Right cardiac atrium (tissue), 5 donors: Measurements from ENCODE around the gene LRMDA. TPM values are rescaled to one million over a fixed set of nuclear protein-coding genes. Genes with fewer than 3 reads are reported as not detected.
A peak's percentile ranks its signal among the peaks of the same experiment; 100 is the strongest.

Experiments
- ATAC-seq, 2 donors: fragments of 200-7000 bp; cut with Tn5 transposase; one replicate each; pipeline versions ENCODE4 v1.8.0 to v1.9.1; 2020; ENCODE audit warnings: moderate library complexity in 2 of 2, mild to moderate bottlenecking in 1 of 2
- DNase-seq, 3 donors: peaks; one replicate each; pipeline ENCODE4 v3.0.0-alpha.2; 2020
- H3K27ac ChIP-seq: one replicate; pipeline ENCODE4 v1.5.1; 2013; ENCODE audit warnings: mild to moderate bottlenecking, low read length, control low read depth, moderate library complexity
- H3K27me3 ChIP-seq: one replicate; pipeline ENCODE4 v1.6.1; 2013; ENCODE audit not compliant: control insufficient read depth, insufficient read depth
- H3K4me1 ChIP-seq: one replicate; pipeline ENCODE4 v1.6.1; 2013; ENCODE audit warnings: low read length; ENCODE audit not compliant: control insufficient read depth, insufficient read depth
- H3K4me3 ChIP-seq: one replicate; pipeline ENCODE4 v1.5.1; 2013; ENCODE audit warnings: low read length, control low read depth
- H3K9me3 ChIP-seq: one replicate; pipeline ENCODE4 v1.6.1; 2013; ENCODE audit warnings: low read length; ENCODE audit not compliant: control insufficient read depth
- WGBS: extraction: QIAGEN DNeasy Blood & Tissue Kit; methylation state at CpG from one replicate; pipeline ENCODE4 v1.1.7; 2013; 5-methylcytosine and 5-hydroxymethylcytosine counted together
- intact Hi-C, 4 donors: fragments of 100-400 bp; cut with DNase I; formaldehyde crosslinking; loops; one replicate each; pipeline versions ENCODE4 v1.11.0 to v1.14.0; 2022 to 2023
- polyA plus RNA-seq: library from polyadenylated mRNA; stranded (reverse); fragments of 200-250 nt; gene quantifications from one replicate; pipeline ENCODE4 v1.2.3, GENCODE V29; 2013
- total RNA-seq, 4 donors: library from RNA; stranded (reverse); fragmentation: NEBNext Ultra II Directional; extraction: Animal tissue kit (Norgen Biotek cat#: 25700); gene quantifications; one replicate each; pipeline ENCODE4 v1.2.1, GENCODE V29; 2021
- donor health status: healthy with polysubstance abuse.
- donor health status: DM: no; HTN: yes; CAD: no.
- donor health status: DM: no; HTN: no; CAD: no.
- donor health status: DM: no; HTN: yes; CAD: no; lungs with severe emphysema.
- donor health status: DM: yes; HTN: yes; CAD: no.

The LRMDA gene
- total and polyA plus RNA-seq, 5 donors, result 42.7 to 97.9 (median 48.8) TPM

DNA sequence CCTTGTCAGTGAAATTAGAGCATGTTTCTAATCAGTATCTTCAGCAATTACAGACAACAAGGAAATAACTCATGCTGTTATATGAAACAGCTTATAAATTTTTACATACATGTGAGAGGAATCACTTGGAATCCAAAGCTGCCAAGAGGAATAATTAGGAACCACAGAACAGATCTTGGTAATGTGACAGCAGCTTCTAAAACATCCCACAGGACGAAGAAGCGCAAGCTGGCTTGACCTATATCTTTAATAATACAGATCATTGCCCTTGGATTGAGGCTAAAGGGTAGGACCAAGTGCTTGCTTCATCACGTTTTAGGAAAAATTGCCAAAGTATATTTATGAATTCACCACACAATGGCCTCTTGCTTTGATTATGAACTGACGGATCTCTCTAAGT, 869.8 kb downstream of the LRMDA start:
- intact Hi-C loops, result loop anchor here in 2 of 4 donors (10.0 kb wide), 3 partner anchors 186 to 906 kb away; no protein-coding TSS in a partner anchor

DNA sequence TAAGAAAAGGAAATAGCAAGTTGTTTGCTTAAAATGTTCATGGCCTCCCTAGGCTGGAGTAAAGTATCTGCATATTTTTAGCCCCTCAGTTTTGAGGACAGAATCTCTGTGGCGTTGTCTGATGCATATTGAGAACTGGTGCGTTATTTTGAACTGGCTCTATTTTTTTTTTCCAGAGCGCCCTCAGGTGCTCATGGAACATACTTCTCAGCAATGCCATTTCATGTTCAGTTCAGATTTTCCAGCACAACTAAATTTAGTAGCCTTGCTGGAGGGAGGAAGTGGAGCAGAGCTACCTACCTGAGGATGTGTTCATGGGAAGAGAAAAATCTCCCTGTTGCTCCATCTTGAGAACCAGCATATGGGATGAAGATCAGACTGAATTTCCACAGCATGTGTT, 870.5 kb downstream of the LRMDA start:
- no peaks in the 10 kb centered on the region for H3K27me3 ChIP-seq
- DNase-seq (no peak), ATAC-seq (no peak)
- H3K4me3 ChIP-seq, result no peak overlapping the region
- H3K4me1 ChIP-seq, result peaks cover 2% of the 10 kb centered on the region
- WGBS, result 48% methylated on average over 3 of the region's 3 CpGs
- intact Hi-C loops, result loop anchor here in 2 of 4 donors (10.0 kb wide), 3 partner anchors 187 to 907 kb away; no protein-coding TSS in a partner anchor
- no peaks in the 10 kb centered on the region for H3K9me3 ChIP-seq
- no peak overlapping the region for H3K27ac ChIP-seq

More for the DNA sequence above, 869.8 kb downstream of the LRMDA start:
- no peak for DNase-seq
- Histone ChIP-seq H3K4me1 (peaks cover 2% of the 10 kb centered on the region), H3K9me3 (no peaks in the 10 kb centered on the region), H3K4me3 (no peak overlapping the region), H3K27me3 (no peaks in the 10 kb centered on the region), H3K27ac (no peak overlapping the region)
- ATAC-seq, result no peak
- whole genome bisulfite sequencing, result 72% methylated on average over 4 of the region's 4 CpGs

DNA sequence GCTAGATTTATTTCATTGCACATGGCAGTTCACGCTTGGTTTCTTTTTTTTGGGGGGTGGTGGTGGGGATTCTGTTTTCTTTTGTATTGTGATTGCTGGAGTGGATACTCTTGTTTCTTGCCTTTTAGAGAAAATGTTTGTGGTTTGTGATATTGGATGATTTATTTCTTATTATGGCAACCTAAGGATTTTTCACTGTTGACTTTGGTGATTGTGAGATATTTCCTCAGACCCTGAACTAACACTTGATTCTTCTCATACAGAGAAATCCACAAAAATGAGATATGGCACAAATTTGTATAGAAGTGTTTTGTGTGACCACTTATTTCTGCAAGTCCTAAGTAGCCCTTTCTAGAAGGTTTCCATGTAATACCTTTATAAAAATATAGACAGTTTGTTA, 871.1 kb downstream of the LRMDA start:
- intact Hi-C loops, result loop anchor here in 2 of 4 donors (10.0 kb wide), 3 partner anchors 188 to 908 kb away; no protein-coding TSS in a partner anchor
- Histone ChIP-seq H3K4me3 (no peak overlapping the region), H3K9me3 (no peaks in the 10 kb centered on the region), H3K27me3 (no peaks in the 10 kb centered on the region), H3K4me1 (peaks cover 2% of the 10 kb centered on the region), H3K27ac (no peak overlapping the region)
- WGBS, result 92% methylated on average over 1 of the region's 1 CpG
- ATAC-seq (no peak), DNase-seq (no peak)

DNA sequence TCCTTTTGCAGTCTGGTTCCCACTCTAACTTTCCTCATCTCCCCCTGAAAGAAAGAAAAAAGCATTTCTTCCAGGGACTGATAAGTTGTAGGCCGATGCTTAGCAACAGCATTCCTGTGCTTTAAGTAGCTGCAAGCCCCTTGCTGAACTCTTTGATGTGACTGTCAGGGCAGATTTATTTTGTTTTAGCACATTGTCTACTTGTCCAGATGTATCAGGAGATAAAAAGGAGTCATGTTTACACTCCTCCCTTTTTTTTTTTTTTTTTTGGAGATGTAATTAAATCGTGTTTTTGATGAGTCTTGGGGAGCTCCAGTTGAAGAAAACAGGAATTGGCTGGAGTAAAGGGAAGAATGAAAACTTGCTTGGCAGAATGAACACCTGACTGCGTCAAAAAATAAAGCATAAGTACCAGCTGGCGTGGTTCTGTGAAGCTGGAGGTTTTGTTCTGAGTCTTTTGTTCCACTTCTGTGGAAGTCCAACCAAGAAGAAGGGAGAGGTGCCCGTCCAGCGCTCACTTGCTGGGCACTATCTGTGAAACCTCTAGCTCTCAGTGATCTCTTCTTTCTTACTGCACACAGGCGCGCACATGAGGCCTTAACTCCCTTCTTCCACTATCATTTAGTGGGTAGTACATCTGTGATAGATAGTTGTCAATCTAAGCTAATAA, 871.7 kb downstream of the LRMDA start:
- intact Hi-C loops, result loop anchor here in 2 of 4 donors (10.0 kb wide), 3 partner anchors 188 to 908 kb away; no protein-coding TSS in a partner anchor

DNA sequence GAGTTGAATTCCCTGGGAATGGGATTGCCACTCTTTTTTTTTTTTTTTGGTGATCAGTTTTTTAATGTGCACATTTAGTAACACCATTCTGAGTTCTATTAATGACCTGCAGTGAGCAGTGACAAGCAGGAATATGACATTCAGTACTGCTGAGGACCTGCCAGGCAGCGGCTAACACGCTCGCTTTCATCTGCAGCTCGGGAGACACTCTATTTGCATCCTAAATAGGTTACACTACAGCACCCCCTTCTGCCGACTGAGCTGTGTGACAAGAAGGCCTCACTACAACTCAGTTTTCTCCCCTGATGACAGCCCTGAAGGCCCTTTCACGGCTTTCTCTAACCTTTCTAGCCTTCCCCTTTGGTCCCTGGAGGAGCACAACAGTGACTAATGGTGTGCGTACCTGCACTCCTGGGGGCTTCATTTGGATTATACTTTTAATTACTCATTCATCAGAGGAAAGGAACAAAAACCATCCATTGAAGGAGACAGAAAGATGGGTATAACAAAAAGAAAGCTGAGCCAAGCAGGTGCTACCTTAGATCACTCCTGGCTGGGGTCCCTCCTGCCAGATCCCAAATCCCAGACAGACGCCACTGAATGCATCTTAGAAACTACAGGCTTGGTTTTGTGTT, 872.4 kb downstream of the LRMDA start:
- Histone ChIP-seq H3K27ac (peak overlapping the region; percentile 66), H3K27me3 (no peaks in the 10 kb centered on the region), H3K4me1 (peaks cover 2% of the 10 kb centered on the region), H3K9me3 (no peaks in the 10 kb centered on the region), H3K4me3 (no peak overlapping the region)
- DNase-seq (peak; percentile 77 to 89 (median 84)), ATAC-seq (peak; percentile 95 to 97)
- intact Hi-C loops, result loop anchor here in 2 of 4 donors (10.0 kb wide), 3 partner anchors 189 to 909 kb away; no protein-coding TSS in a partner anchor
- WGBS, result 37% methylated on average over 8 of the region's 8 CpGs

More for the DNA sequence above, 871.7 kb downstream of the LRMDA start:
- 59% methylated on average over 8 of the region's 8 CpGs for WGBS
- Histone ChIP-seq H3K27ac (peak overlapping the region; percentile 78), H3K4me3 (no peak overlapping the region), H3K4me1 (peaks cover 2% of the 10 kb centered on the region), H3K27me3 (no peaks in the 10 kb centered on the region), H3K9me3 (no peaks in the 10 kb centered on the region)
- ATAC-seq, result peak; percentile 47 to 78
- peak in 1 of 3 donors; percentile 27 for DNase-seq

DNA sequence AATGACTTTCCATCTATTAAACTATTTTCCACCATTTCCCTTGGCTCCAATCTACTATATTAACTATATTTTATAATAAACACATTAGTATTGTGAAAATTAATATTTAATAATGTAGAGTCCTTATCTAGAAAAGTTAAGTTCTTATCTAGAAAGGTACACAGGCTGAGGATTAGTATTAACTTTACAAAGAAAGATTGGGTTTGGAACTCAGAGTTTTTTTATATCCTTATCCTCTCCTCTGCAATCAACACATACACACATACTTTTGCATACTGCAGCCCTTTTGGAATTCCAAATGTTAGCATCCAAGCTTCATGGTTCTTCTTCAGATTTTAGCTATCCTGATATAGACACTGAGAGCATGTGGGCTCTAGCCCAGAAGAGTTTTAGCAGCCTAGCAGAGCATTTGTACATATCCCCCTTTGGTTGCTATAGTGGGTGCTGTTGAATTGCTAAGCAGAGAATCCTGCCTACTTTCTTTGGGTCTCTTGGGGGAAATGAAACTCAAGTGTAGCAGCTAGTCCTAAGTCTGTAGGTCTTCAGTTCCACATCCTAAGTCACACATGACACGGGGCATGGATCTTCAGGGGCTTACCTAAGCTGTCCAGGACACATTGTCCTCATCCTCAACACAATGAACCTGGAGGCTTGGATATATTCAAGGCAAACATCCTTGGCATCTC, 874.6 kb downstream of the LRMDA start:
- ATAC-seq (no peak), DNase-seq (no peak)
- Histone ChIP-seq H3K27me3 (no peaks in the 10 kb centered on the region), H3K4me1 (peaks cover 2% of the 10 kb centered on the region), H3K27ac (no peak overlapping the region), H3K4me3 (no peak overlapping the region), H3K9me3 (no peaks in the 10 kb centered on the region)
- intact Hi-C loops, result loop anchor here in 2 of 4 donors (5.0 to 10.0 kb wide), 4 partner anchors 191 to 911 kb away; no protein-coding TSS in a partner anchor
- 50% methylated on average over 1 of the region's 1 CpG for WGBS

DNA sequence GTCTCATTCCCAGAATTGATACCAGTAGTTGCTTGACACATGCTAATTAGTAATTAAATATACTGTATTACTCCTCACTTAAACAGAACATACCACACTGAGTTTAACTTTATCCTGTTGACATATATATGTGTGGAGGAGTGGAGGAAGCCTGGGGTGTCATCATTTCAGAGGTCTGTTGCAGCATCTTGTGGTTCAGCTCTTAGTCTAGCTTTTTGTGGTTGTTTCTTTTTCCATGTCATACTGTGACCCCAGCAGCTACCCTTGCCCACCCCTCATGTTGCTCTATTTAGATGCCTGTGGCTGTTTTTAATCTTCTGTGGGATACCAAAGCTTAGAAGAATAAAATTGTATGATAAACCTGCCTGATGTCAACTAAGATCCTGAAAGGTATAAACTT, 875.4 kb downstream of the LRMDA start:
- no peak for ATAC-seq
- Histone ChIP-seq H3K4me1 (peaks cover 4% of the 10 kb centered on the region), H3K27me3 (no peaks in the 10 kb centered on the region), H3K9me3 (no peaks in the 10 kb centered on the region), H3K27ac (no peak overlapping the region), H3K4me3 (no peak overlapping the region)
- no peak for DNase-seq
- intact Hi-C loops, result loop anchor here in 2 of 4 donors (5.0 to 10.0 kb wide), 4 partner anchors 192 to 912 kb away; no protein-coding TSS in a partner anchor

DNA sequence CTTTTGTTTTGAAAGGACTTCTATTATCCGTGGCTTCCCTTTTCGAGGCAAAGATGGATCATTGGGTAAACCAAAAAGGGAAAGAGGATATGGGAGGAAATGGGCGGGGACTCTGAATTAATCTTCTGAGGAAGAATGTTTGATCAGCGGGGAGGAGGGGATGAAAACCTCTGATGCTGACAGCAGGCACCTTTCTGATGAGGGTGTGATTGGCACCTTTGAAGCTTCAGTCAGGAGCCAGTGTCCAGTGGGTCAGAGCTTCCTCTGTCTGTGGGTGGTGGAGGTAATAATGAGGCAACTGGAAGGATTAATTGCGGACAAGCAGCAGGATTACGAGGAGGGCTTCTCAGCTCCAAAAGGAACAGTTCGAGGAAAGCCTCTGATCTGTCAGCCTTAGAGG, 877.6 kb downstream of the LRMDA start:
- Histone ChIP-seq H3K27ac (no peak overlapping the region), H3K4me3 (no peak overlapping the region), H3K9me3 (no peaks in the 10 kb centered on the region), H3K27me3 (no peaks in the 10 kb centered on the region), H3K4me1 (peaks cover 2% of the 10 kb centered on the region)
- intact Hi-C loops, result loop anchor here in 2 of 4 donors (5.0 to 10.0 kb wide), 4 partner anchors 194 to 914 kb away; no protein-coding TSS in a partner anchor
- WGBS, result 62% methylated on average over 7 of the region's 7 CpGs
- DNase-seq (no peak), ATAC-seq (peak in 1 of 2 donors; percentile 8)

DNA sequence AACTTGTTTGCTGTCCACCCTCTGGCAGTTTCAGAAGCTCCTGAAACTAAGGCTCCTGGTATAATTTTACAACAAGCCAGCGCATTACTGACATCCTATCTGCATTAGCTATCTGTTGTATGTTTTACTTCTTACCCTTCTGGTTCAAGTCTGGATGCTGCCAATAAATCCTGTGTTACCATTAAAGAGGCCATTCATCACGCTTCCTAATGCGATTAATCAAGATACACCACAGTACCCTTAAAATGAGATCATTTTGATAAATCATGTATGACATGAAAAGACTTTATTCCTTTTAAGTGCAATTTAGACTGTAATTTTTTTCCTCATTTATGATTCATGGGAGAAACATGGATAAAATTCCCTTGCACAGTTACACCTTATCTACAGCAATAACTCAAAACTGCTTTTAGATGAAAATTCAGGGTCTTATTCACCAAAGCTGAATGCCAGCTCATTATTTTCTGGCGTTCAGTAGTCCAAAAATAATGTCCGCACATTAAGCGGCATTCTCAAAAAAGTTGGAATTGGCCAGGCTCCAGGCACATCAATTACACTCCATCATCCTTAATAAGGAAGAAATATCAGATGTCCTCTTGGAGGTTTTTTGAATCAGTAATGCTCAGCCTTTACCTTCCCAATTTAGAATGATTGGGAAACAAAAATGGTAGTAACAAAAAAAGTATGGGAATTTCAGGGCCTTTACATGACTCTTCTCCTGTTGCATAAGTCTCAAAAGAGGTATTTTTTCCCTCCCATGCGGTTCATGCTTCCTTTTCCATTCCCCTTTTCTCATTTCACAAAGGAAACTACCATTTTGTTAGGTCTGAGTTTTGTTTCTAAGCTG, 878.5 kb downstream of the LRMDA start:
- no peak for DNase-seq
- no peak overlapping the region for H3K4me3 ChIP-seq
- H3K9me3 ChIP-seq, result no peaks in the 10 kb centered on the region
- intact Hi-C loops, result loop anchor here in 2 of 4 donors (5.0 to 10.0 kb wide), 4 partner anchors 195 to 915 kb away; no protein-coding TSS in a partner anchor
- ATAC-seq, result no peak
- no peaks in the 10 kb centered on the region for H3K27me3 ChIP-seq
- H3K4me1 ChIP-seq, result peaks cover 2% of the 10 kb centered on the region
- WGBS, result 85% methylated on average over 7 of the region's 7 CpGs
- peak overlapping the region; percentile 32 for H3K27ac ChIP-seq

DNA sequence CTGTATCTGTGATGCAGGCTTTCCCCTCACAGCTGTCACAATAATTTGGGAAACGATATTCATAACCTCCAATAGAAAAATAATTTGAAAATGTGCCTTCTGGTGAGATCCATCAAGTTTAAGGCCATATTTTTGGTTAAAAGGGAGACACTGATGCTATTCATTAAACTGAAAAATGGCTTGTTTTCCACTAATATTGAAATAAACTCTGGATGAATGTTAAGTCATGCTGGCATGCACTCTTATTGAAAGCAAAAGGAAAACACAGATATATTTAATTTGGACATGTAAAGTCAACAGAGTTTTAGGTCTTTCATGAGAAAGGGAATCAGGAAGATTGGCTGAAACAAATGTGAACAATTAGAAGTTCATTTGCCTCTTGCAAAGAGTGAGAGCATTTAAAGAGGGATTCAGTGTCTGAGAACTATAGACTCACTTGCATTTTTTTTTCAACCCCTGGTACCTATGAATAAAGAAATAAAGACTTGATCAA, 879.2 kb downstream of the LRMDA start:
- intact Hi-C loops, result no loop called here
- 58% methylated on average over 1 of the region's 1 CpG for WGBS
- H3K4me1 ChIP-seq, result peaks cover 2% of the 10 kb centered on the region
- DNase-seq (no peak), ATAC-seq (no peak)
- H3K27ac ChIP-seq, result no peak overlapping the region
- no peaks in the 10 kb centered on the region for H3K9me3 ChIP-seq
- no peak overlapping the region for H3K4me3 ChIP-seq
- H3K27me3 ChIP-seq, result no peaks in the 10 kb centered on the region
